Hindlimb muscle (tissue), 1 donor: ENCODE results near the gene ZNF865. TPM values are rescaled to one million over a fixed set of nuclear protein-coding genes. Genes with fewer than 3 reads are reported as not detected.

Source experiments
- DNase-seq: peaks from one replicate; pipeline ENCODE4 v3.0.0-alpha.2; 2013
- polyA plus RNA-seq: library from polyadenylated mRNA; unstranded; fragments of 120-200 nt; gene quantifications from one replicate; pipeline ENCODE4 v1.2.1, GENCODE V29; 2013; ENCODE audit not compliant: insufficient read length

ZNF865 gene
- polyA plus RNA-seq, 1 donor, result 10.0 TPM

DNA sequence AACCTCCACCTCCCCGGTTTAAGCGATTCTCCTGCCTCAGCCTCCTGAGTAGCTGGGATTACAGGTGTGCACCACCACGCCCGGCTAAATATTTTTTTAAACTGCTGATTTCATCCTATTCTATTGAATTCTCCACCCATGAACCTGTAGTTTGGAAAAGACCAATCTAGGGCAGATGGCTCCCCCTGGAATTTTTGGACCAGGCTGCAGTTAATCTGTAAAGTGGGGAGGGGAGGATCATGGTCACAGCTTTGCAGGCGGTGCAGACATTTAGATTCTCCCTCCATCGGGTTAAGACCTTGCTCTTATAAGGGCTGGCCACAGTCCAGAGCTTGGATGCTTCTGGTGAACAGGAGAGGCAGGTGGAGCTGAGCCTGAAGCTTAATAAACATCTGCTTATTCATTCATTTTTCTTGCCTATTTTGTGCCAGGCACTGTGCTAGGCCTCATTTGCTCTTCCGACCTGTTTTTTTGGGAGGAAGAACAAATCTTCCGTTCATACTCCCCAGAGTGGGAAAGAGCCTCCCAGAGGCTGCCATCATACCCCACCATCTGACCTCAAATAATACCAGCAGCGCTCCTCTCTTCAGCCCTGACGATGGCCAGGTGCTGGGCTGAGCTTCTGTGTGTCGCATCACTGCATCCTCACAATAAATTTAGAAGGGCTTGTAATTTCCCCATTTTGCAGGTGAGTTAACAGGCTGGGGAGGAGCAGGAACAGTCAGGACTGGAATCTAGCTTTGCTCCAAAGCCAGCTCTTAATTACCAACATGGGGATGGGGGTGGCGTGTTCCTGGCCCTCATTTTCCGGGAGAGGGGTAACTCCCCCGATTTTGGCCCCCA is 41.7 kb downstream of the ZNF865 start:
- no peak for DNase-seq

GRCh38 chr19:55647732-55648584 is 42.5 kb downstream of the ZNF865 start, which contains the start of gene CCDC106:
CCDC106 (plus strand) TSS chr19:55648212; CDS start chr19:55649047, 835 bp downstream.
- DNase-seq, result peak; percentile 83

DNA sequence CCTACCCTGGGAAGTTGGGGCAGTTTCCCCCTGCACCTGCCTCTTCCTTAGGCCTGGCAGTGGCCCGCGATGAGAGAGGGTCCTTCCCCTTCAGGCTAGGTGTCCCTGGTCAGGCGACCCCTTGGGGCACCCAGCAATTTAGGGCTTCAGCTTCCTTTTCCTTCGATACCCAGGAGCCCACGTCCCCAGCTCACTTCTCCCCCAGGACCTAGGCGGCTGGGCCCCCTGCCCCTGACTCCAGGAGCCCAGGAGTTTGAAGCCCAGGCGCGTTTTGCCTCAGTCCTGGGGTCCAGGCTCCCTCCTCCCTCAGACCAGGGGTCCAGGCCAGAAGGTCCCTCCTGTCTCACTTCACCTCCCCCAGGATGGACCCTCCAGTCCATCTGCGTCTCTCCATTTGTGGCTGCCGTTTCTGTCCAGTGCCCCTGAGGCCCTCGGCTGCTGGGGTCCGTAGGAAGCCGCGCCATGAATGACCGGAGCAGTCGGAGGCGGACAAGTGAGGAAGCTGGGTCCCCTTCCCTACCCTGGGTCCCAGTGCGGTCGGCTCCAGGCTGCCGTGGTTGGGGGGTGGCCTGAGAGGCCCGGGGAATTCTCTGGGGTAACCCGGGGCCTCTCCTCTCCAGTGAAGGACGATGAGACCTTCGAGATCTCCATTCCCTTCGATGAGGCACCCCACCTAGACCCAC is 43.3 kb downstream of the ZNF865 start:
- no peak for DNase-seq

GRCh38 chr19:55649268-55650125 is 44.0 kb downstream of the ZNF865 start:
- no peak for DNase-seq

GRCh38 chr19:55650126-55650557 is 44.7 kb downstream of the ZNF865 start:
- no peak for DNase-seq

- no peak for DNase-seq
Observed at GRCh38 chr19:55650602-55651230, 45.3 kb downstream of the ZNF865 start.

DNA sequence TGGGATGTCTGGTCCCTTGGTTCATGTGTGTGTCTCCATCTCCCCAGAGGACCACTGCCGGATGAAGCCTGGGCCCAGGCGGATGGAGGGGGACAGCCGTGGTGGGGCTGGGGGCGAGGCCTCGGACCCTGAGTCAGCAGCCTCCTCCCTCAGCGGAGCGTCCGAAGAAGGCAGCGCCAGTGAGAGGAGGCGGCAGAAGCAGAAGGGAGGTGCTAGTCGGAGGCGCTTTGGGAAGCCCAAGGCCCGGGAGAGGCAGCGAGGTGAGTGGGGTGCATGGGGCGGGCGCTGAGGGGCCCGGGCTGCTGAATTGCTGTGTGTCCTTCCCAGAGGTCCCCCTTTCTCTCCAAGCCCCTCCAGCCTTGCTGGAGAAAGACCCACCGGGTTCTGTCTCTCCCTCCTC is 45.8 kb downstream of the ZNF865 start:
- no peak for DNase-seq

DNA sequence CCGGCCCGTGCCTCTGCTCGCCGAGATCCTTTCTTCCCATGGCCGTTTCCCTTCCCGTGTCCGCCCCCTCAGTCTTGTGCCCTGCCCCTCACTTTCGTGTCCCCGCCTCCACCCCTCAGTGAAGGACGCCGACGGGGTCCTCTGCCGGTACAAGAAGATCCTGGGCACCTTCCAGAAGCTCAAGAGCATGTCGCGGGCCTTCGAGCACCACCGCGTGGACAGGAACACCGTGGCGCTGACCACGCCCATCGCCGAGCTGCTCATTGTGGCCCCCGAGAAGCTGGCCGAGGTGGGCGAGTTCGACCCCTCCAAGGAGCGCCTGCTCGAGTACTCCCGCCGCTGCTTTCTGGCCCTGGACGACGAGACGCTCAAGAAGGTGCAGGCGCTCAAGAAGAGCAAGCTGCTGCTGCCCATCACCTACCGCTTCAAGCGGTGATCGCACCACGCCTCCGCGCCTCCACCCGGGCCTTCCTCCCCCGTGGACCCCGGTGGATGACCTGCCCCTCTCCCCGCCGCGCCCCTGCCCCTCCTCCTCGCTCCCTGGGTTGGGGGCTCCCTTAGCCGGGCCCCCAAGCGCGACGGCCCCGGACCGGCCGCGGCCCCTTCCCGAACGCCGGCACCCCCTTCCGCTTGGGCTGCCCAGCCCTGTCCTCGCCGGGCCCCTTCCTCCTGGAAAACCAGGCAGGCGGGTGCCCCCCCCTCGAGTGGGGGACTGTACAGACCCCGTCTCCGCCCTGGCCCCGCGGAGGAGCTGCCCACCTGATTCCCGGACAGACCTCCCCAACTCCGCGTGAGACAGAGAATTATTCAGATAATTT is 47.1 kb downstream of the ZNF865 start:
- DNase-seq, result no peak

- peak; percentile 100 for DNase-seq
Observed at GRCh38 chr19:55653651-55654322, 48.3 kb downstream of the ZNF865 start.

- DNase-seq, result peak; percentile 100
Observed at GRCh38 chr19:55654323-55654867, 48.9 kb downstream of the ZNF865 start.

DNA sequence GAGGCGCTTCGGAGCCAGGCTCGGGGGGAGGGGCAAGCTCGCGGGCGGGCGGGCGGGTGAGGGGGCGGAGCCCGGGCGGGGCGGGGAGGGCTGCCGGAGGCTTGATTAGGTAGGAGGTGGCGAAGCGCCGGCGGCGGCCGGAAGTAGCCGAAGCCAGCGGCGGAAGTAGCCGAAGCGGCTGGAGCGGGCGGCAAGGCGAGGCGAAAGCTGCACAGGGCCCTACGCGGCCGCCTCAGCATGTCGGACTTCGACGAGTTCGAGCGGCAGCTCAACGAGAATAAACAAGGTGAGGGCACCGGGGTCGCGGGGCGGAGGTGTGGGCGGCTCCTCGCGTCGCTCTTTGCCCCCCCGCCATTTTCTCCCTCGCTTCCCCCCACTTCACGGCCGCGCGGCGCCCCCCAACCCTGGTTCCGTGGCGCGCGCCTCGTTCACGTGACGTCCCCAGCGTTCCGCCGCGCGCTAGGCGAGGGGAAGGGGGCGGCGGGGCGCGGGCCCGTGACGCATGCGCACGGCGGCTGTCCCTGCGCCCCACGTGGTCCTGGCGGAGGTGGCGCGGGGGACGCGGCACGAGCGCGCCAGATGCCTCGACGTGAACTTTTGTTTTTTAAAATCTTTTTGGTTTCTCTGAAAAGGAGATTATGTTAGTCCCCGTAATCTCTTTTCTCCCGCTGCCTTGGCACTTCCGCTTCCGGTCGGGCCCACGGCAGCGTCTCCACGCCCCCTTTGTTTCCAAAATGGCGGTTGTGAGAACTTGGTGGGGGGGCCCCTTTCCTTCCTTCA is 49.6 kb downstream of the ZNF865 start, which contains the start of gene U2AF2:
U2AF2 (plus strand) TSS at position 168 of the 780 bp plus-strand sequence; CDS start at position 238, 70 bp downstream.
- DNase-seq, result peak; percentile 83

GRCh38 chr19:55655648-55656040 is 50.2 kb downstream of the ZNF865 start:
- no peak for DNase-seq

DNA sequence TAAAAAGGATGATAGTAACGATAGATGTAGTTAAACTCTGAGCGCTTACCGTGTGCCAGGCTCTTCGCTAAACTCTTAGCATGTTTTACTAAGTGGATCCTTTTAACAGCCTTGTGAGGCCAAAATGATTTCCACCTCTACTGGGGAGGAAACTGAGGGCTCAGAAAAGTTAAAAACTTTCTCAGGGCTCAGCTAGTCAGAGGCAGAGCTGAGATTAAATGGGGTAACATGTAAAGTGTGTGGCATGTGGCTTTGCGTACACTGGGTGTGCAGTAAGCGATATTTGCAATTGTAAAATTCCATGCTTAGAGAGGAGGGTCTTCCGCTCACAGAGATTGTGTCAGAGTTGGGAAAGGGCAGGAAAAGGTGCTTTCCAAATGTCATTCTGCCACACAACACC is 51.1 kb downstream of the ZNF865 start:
- DNase-seq, result no peak

GRCh38 chr19:55656988-55657747 is 51.7 kb downstream of the ZNF865 start:
- DNase-seq, result no peak

- DNase-seq, result no peak
Observed at GRCh38 chr19:55658846-55659459, 53.5 kb downstream of the ZNF865 start.

GRCh38 chr19:55659822-55660221 is 54.4 kb downstream of the ZNF865 start:
- no peak for DNase-seq

- no peak for DNase-seq
Observed at GRCh38 chr19:55660404-55660803, 55.0 kb downstream of the ZNF865 start.
